GM12873 (cell line): ENCODE measurements around the gene PDE6D.

Source experiments
- CTCF ChIP-seq: IDR thresholded peaks from 2 replicates; pipeline ENCODE4 v1.5.1; 2012; ENCODE audit warnings: low read depth, mild to moderate bottlenecking, moderate library complexity, low read length, control low read depth; ENCODE audit not compliant: insufficient read depth; ENCODE audit errors: missing control alignments

Gene PDE6D

GRCh38 chr2:231732604-231733003 is 48.5 kb downstream of the PDE6D start:
- peak; percentile 27 for TF ChIP-seq CTCF

DNA sequence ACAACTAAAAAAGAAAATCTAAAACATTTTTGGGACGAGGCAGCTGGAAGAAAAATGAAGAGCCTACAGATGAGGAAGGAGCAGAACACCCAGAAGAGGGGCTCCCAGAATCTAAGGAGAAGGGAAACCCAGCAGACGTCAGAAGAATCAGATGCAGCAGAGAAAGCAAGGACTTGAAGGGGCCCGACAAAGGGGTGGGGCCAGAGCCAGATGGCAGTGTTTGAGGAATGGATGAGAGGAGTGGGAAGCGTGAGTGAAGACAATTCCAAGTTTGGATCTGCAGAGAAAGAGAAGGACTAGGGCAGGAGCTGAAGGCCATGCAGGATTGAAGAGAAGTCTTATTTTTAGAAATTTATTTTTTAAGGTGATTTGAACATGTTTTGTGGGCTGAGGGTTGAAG is 53.5 kb downstream of the PDE6D start:
- TF ChIP-seq CTCF: no peak

DNA sequence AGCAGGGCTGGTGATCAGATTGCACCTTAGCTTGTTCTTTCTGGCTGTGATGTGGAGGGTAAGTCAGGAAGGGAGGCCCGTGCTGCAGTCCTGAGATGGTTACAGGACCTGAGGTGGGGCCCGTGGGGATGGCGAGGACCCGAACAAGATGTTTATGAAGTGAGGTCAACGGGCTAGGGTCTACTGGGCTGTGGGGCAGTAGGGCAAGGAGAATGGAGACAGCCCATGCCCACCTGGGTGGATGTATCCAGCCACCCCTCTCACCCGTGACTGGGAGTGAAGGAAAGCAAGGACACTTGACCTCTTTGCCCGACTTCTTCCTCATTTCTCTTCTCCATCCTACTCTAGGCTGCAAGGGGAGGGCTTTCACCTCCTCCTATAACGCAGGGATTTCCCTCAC is 54.8 kb downstream of the PDE6D start:
- TF ChIP-seq CTCF: no peak

GRCh38 chr2:231725476-231725875 is 55.6 kb downstream of the PDE6D start:
- no peak for TF ChIP-seq CTCF

DNA sequence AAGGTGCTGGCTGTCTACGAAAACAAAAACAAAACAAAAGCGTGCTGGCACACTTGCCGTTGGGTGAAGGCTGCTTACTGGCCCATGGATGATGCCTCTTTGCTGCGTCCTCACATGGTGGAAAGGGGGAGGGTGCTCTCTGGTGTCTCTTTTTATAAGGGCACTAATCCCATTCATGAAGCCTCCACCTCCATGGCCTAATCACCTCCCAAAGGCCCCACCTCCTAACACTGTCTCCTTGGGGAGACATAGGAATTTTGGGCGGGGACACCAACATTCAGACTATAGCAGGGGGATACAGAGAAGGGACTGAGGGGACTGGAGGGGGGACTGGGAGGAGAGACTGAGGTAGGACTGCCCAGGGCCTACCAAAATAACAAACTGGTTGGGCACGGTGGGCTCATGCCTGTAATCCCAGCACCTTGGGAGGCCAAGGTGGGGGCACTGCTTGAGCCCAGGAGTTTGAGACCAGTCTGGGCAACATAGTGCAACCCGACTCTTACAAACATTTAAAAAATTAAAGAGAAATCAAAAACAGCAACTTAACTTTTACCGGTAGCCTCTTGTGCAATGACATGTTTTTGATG is 58.3 kb downstream of the PDE6D start:
- TF ChIP-seq CTCF: no peak

DNA sequence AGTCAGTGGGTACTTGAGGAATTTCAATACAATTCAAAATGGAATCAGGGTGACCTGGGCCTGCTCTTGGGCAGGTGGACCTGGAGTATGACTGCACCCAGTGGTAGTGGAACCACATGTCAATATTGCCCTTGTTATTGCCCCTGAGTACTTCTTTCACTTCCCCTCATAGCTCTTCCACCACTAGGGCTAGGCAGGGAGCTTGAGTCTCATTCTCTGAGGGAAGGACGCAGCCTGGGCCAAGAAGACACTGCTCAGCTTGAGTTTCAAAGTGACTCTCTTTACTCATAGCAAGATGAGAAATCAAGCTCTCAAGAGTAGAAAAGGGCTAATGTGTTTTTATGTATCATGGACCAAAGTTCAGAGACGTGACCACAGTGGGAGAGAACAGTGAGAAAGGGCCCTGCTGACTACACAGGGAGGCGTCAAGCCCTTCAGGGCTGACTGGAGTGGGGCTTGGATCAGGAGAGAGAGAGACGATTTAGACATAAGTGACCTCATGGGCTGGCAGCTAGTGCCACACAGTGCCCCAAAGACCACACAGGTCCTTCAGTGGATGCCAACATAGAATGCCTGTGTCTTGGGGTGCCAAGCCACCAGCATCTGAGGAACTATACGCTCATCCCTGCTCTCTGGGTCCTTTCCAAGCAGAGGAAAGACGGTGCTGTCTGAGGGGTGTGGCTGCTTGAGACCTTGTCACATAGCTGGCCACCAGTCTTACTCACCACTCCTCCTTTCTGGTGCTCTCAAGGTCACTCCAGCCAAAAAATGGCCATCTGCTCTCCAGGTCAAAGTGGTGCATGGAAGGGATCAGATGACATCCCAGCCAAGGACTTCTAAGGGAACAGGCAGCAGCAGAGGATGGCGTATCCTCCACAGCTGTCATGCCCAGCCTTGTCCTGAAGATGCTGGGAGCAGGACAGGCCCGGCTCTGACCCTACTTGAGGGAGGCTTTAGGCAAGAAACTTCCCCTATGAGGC is 59.8 kb downstream of the PDE6D start:
- peak; percentile 62 for TF ChIP-seq CTCF

- TF ChIP-seq CTCF: no peak
Observed at GRCh38 chr2:231720292-231720986, 60.6 kb downstream of the PDE6D start.
